ENCODE measurements around the gene ST3GAL3. TPM values are rescaled to one million over a fixed set of nuclear protein-coding genes. Genes with fewer than 3 reads are reported as not detected.

ST3GAL3 gene
- total RNA-seq, 2 donors from 2014 or later = 25.0 to 25.5 TPM

DNA sequence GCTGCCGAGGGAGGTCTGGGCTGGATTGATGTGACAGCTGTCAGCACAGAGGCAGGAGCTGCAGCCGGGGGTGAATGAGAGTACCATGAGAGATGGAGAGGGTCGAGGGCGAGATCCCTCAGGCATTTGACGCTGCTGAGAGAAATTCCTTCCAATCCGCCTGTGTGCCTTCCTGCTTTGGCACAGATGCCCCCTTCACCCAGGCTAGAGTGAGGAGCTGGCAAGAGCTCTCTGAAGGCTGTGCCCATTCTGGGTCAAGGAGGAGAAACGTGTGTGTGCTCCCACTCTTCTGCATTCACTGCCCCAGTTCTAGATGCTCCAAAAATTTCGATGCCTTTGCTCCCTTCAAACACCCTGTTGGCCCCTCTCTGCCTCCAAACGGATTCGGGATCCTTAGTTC, 231.0 kb downstream of the ST3GAL3 start:
- intact Hi-C loops (cut with DNase I) = loop anchor here in 1 of 2 donors (5.0 kb wide), 1 partner anchor 176 kb away; no protein-coding TSS in a partner anchor
- DNase-seq (ENCODE audit: low spot score) = no peak

- DNase-seq (ENCODE audit: low spot score) = no peak
These were observed 231.7 kb downstream of the ST3GAL3 start for GRCh38 chr1:43938892-43939587.

GRCh38 chr1:43942411-43942810, 235.1 kb downstream of the ST3GAL3 start:
- intact Hi-C loops (cut with DNase I) = no loop called here
- peak; percentile 71 for DNase-seq (ENCODE audit: low spot score)

More at GRCh38 chr1:43938892-43939587, 231.7 kb downstream of the ST3GAL3 start:
- intact Hi-C loops (cut with DNase I) = loop anchor here in 1 of 2 donors (5.0 kb wide), 1 partner anchor 177 kb away; no protein-coding TSS in a partner anchor

DNA sequence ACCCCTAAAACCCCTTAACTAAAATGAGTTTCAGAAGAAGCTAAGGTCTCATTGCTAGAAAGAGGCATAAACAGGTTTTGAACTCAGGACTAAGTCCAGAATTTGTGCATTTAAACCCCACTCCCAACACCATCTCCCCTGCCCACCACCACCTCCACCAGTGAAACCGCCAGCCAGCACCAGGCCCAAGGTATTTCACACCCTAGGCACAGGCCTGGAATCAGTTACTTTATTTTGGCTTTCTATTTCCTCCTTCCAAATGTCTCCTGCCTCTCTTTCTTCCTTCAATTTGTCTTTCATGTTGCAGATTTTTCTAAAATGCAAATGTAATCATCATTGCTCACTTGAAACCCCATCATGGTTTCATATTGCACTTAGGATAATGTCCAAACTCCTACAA, 237.5 kb downstream of the ST3GAL3 start:
- no peak for DNase-seq (ENCODE audit: low spot score)
- intact Hi-C loops (cut with DNase I) = no loop called here

DNA sequence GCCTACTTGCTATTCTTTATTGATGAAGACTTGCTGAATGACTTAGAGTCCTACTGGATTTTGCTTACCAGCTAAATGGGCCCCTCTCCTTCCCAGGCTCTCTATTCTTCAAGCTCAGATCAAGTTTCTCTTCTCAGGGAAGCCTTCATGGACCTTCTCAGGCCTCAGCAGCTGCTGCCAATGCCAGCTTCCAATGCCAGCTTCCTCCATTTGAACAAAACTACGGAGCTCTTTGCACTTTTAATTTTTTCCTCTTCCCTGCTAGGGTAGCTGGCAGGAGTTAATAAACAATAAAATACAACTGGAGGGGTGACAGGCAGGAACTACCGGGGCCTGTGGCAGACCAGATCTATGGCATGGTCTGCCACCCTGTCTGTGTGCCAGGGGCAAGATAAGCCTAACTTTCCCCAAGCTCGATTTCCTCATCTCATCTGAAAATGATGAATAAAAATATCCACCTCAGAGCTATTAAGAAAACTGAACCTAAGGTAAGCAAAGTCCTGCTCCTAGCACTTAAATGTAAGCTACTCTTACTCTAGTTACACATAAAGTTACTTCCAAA, 238.4 kb downstream of the ST3GAL3 start:
- DNase-seq (ENCODE audit: low spot score) = no peak
- intact Hi-C loops (cut with DNase I) = no loop called here

GRCh38 chr1:43946236-43947060, 239.1 kb downstream of the ST3GAL3 start, which contains the start of gene IPO13:
IPO13 (plus strand) TSS chr1:43946950; CDS start chr1:43947601, 651 bp downstream.
- DNase-seq (ENCODE audit: low spot score) = peak; percentile 99
- intact Hi-C loops (cut with DNase I) = no loop called here

DNA sequence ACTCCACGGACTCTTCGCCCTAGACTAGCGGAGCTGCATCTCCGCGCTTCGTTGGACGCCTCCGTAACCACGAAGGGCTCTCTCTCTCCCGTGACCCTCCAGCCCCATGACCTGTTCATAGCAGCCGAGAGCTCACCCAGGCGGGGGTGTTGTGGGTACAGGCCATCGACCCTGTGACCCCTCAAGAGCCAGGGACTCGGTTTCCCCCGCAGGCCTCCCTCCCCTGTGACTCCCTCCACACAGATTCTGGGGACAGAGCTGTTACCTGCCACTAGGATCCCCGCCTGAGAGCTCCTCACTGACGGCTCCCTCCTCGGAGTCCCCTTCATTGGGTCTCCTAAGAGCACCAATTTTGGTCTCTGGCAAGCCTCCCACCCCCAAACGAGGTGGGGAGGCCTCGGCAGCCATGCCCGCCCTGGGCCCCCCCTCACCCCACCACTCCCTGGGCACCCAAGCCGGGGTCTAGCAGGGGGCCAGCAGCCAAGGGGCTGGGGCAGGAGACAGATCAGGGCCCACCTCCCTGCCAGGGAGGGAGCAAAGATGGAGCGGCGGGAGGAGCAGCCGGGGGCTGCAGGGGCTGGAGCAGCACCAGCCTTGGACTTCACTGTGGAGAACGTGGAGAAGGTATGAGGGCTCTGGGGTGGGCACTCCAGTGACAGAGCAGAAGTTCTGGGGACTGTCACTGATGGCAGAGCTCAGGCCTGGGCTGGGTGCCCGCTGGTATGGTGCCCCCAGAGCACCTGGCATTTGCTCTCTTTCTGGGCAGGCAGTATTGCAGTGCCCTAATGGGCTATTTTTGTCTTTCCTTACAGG, 239.9 kb downstream of the ST3GAL3 start:
- DNase-seq (ENCODE audit: low spot score) = no peak
- intact Hi-C loops (cut with DNase I) = no loop called here

- intact Hi-C loops (cut with DNase I) = no loop called here
- DNase-seq (ENCODE audit: low spot score) = no peak
These were observed 240.6 kb downstream of the ST3GAL3 start for GRCh38 chr1:43947874-43948437.

DNA sequence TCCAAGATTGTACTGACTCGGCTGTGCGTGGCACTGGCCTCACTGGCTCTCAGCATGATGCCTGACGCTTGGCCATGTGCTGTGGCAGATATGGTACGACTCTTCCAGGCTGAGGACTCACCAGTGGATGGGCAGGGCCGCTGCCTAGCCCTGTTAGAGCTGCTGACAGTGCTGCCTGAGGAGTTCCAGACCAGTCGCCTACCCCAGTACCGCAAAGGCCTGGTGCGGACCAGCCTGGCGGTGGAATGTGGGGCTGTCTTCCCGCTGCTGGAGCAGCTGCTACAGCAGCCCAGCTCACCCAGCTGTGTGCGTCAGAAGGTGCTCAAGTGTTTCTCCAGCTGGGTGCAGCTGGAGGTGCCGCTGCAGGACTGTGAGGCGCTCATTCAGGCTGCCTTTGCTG, 242.3 kb downstream of the ST3GAL3 start:
- DNase-seq (ENCODE audit: low spot score) = peak; percentile 50
- intact Hi-C loops (cut with DNase I) = loop anchor here in 1 of 2 donors (5.0 kb wide), 1 partner anchor 1687 kb away; no protein-coding TSS in a partner anchor

GRCh38 chr1:43951021-43951985, 244.0 kb downstream of the ST3GAL3 start:
- DNase-seq (ENCODE audit: low spot score) = no peak
- intact Hi-C loops (cut with DNase I) = loop anchor here in 1 of 2 donors (5.0 kb wide), 1 partner anchor 1689 kb away; no protein-coding TSS in a partner anchor

GRCh38 chr1:43952731-43953346, 245.5 kb downstream of the ST3GAL3 start:
- DNase-seq (ENCODE audit: low spot score) = peak; percentile 64
- intact Hi-C loops (cut with DNase I) = loop anchor here in 1 of 2 donors (5.0 kb wide), 1 partner anchor 1691 kb away; no protein-coding TSS in a partner anchor

- intact Hi-C loops (cut with DNase I) = loop anchor here in 1 of 2 donors (5.0 kb wide), 1 partner anchor 1691 kb away; no protein-coding TSS in a partner anchor
- no peak for DNase-seq (ENCODE audit: low spot score)
These were observed 246.0 kb downstream of the ST3GAL3 start for GRCh38 chr1:43953361-43953760.

DNA sequence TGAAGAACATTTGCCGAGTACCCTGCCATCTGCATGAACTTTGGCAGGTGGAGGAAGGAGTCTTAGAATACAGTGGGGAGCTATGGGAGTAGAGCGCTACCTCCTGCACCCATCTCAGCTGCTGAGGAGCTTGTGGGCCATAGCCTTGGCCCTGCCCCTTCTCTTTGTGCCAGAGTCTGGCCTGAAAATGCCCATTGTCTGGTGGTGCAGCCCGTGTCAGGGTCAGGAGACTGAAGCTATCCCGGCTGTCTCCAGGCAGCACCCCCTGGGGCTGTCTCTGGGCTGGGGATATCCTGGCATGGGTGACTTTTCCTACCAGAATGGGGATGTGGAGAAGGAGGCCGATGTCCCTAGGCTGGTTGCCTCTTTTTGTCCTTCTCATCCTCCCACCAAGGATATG, 246.7 kb downstream of the ST3GAL3 start:
- intact Hi-C loops (cut with DNase I) = loop anchor here in 1 of 2 donors (5.0 kb wide), 1 partner anchor 1692 kb away; no protein-coding TSS in a partner anchor
- DNase-seq (ENCODE audit: low spot score) = no peak

- intact Hi-C loops (cut with DNase I) = no loop called here
- DNase-seq (ENCODE audit: low spot score) = no peak
These were observed 248.9 kb downstream of the ST3GAL3 start for GRCh38 chr1:43956234-43956633.

DNA sequence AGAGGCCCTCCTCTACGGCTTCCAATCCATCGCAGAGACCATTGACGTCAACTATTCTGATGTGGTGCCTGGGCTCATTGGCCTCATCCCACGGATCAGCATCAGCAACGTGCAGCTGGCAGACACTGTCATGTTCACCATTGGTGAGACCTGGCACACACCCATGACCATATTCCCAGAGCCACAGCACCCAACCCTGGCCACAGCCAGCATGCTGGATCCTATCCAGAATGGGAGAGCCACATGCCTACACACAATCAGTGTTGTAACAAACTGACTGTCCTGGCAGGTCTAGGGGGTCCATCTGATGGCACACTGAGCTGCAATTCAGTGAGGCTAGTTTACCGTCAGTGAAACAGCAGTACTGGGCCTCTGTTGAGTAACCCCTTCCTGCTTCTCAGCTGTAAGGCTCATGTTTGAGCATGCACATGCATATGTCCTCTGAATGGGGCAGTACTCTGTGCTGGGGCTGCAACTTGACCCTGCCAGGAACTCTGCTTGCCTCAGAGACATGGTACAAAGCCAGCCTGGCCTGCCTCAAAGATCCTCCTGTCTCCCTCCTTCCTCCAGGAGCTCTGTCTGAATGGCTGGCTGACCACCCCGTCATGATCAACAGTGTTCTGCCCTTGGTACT, 250.2 kb downstream of the ST3GAL3 start:
- DNase-seq (ENCODE audit: low spot score) = peak; percentile 70
- intact Hi-C loops (cut with DNase I) = no loop called here
